ENCODE measurements around the gene CLIC3.

DNA sequence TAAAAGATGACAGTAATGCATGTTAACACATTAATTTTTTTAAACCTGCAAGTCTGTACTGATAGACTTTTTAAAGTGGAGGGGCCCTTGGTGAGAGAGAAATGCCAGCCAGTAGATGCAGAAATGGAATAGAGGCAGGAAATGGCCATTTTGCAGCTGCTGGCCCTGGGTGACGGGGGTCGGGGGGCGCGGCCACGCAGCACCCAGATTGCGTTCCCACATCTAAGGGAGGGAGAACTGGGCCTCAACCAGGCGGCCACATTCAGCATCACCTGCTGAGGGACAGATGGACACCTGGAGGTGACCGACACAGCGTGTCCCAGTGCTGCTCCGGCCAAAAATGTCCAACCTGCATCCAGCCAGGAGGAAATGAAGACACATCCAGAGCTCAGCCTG lies 6.3 kb upstream of the CLIC3 start:
- TF ChIP-seq EZH2 (IDR thresholded peaks at IDR 0.05; ENCODE audit: borderline replicate concordance, low read depth, low read length, poor library complexity, severe bottlenecking): no peak
- TF ChIP-seq, protein P1, sequence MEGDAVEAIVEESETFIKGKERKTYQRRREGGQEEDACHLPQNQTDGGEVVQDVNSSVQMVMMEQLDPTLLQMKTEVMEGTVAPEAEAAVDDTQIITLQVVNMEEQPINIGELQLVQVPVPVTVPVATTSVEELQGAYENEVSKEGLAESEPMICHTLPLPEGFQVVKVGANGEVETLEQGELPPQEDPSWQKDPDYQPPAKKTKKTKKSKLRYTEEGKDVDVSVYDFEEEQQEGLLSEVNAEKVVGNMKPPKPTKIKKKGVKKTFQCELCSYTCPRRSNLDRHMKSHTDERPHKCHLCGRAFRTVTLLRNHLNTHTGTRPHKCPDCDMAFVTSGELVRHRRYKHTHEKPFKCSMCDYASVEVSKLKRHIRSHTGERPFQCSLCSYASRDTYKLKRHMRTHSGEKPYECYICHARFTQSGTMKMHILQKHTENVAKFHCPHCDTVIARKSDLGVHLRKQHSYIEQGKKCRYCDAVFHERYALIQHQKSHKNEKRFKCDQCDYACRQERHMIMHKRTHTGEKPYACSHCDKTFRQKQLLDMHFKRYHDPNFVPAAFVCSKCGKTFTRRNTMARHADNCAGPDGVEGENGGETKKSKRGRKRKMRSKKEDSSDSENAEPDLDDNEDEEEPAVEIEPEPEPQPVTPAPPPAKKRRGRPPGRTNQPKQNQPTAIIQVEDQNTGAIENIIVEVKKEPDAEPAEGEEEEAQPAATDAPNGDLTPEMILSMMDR (conservative IDR thresholded peaks at IDR 0.05; ENCODE audit: low read depth, low read length): no peak

Data from A673 (cell line).